CD4-positive, CD25-positive, alpha-beta regulatory T cell (primary cell): Measurements from ENCODE around the gene LCN1. TPM values are rescaled to one million over a fixed set of nuclear protein-coding genes. Genes with fewer than 3 reads are reported as not detected.
A peak's percentile ranks its signal among the peaks of the same experiment; 100 is the strongest.

Experiments used
- ATAC-seq, 2 donors: fragments of 150-1000 bp; cut with Tn5 transposase; one replicate each; pipeline ENCODE4 v1.10.0; 2021; ENCODE audit warnings: low read depth in 2 of 2, moderate number of reproducible peaks in 2 of 2, moderate library complexity in 1 of 2
- DNase-seq, 3 donors: peaks; one replicate each; pipeline versions ENCODE4 v3.0.0 to v3.0.0-alpha.2; 2012 to 2022; ENCODE audit warnings: mixed read lengths in 1 of 3
- H3K27ac ChIP-seq: one replicate; pipeline ENCODE4 v1.7.0; 2013; ENCODE audit warnings: mild to moderate bottlenecking, low read length; ENCODE audit not compliant: insufficient read depth, poor library complexity, severe bottlenecking
- H3K27me3 ChIP-seq: one replicate; pipeline ENCODE4 v1.7.0; 2013; ENCODE audit warnings: low read length; ENCODE audit not compliant: control insufficient read depth, insufficient read depth
- H3K36me3 ChIP-seq: one replicate; pipeline ENCODE4 v1.7.0; 2013; ENCODE audit warnings: mild to moderate bottlenecking, low read length, moderate library complexity; ENCODE audit not compliant: control insufficient read depth, insufficient read depth
- H3K4me1 ChIP-seq: 2 replicates; pipeline ENCODE4 v1.7.0; 2013; ENCODE audit warnings: mild to moderate bottlenecking, low read length; ENCODE audit not compliant: insufficient read depth, control insufficient read depth, poor library complexity, severe bottlenecking
- H3K4me3 ChIP-seq: one replicate; pipeline ENCODE4 v1.7.0; 2013; ENCODE audit warnings: low read depth, mild to moderate bottlenecking, low read length, moderate library complexity
- H3K9me3 ChIP-seq, 2 experiments: 1 replicate in 1 of 2; 2 replicates in 1 of 2; pipeline ENCODE4 v1.7.0; 2013; ENCODE audit warnings: low read length in 2 of 2, mild to moderate bottlenecking in 1 of 2, moderate library complexity in 1 of 2; ENCODE audit not compliant: control insufficient read depth in 2 of 2
- H3K27ac Mint-ChIP-seq, 3 donors: one replicate each; pipeline ENCODE4 v1.8.0; 2020 to 2022; ENCODE audit warnings: mild to moderate bottlenecking in 3 of 3, mixed read lengths in 3 of 3, moderate library complexity in 2 of 3
- H3K27me3 Mint-ChIP-seq: one replicate; pipeline ENCODE4 v1.8.0; 2022; ENCODE audit warnings: mild to moderate bottlenecking, mixed read lengths
- H3K36me3 Mint-ChIP-seq: one replicate; pipeline ENCODE4 v1.8.0; 2020; ENCODE audit warnings: mixed read lengths
- H3K4me1 Mint-ChIP-seq, 4 donors: one replicate each; pipeline ENCODE4 v1.8.0; 2020 to 2022; ENCODE audit warnings: mixed read lengths in 4 of 4, mild to moderate bottlenecking in 1 of 4
- H3K4me3 Mint-ChIP-seq, 4 donors: one replicate each; pipeline ENCODE4 v1.8.0; 2020 to 2022; ENCODE audit warnings: mild to moderate bottlenecking in 4 of 4, mixed read lengths in 4 of 4, moderate library complexity in 3 of 4
- H3K9me3 Mint-ChIP-seq, 7 donors: one replicate each; pipeline ENCODE4 v1.8.0; 2020 to 2022; ENCODE audit warnings: mixed read lengths in 7 of 7, mild to moderate bottlenecking in 3 of 7, moderate library complexity in 2 of 7
- polyA plus RNA-seq, 4 donors: library from polyadenylated mRNA; unstranded; fragments of 300-500 nt; fragmentation: Illumina TruSeq; gene quantifications; one replicate each; pipeline ENCODE4 v1.2.3, GENCODE V29; 2021
- total RNA-seq: library from RNA; stranded (reverse); gene quantifications from one replicate; pipeline ENCODE4 v1.2.3, GENCODE V29; 2022

The LCN1 gene
- total and polyA plus RNA-seq, 5 donors from 2014 or later: not detected

- no peak for ATAC-seq
Observed at GRCh38 chr9:135490166-135490870, 30.9 kb upstream of the LCN1 start.

DNA sequence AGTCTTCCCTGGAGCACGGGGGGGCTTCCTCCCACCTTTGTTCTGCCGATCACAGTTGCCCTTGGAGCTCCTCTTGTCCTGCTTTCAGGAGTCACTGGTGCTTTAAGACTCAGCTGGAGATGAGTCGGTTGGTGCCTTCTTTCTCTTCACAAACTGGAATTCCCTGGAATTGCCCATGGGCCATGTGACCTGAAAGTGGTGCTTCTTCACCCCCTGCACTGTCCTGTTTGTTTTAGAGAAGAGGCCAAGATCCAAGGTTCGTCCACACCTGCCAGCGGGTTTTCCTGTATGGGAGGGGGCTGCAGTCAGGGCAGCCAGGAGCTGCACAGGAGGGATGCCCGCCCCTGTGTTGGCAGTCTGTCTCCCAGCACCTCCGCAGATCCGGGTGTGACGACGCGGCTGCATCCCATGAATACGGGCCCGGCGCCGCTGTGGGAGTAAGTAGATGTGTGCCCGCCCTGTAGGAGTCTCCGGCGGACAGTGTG is 30.2 kb upstream of the LCN1 start:
- no peaks in the 10 kb centered on the region for H3K27me3 ChIP-seq
- H3K27ac Mint-ChIP-seq: no peak overlapping the region
- H3K27ac ChIP-seq: no peak overlapping the region
- H3K9me3 Mint-ChIP-seq: no peaks in the 10 kb centered on the region
- no peaks in the 10 kb centered on the region for H3K36me3 Mint-ChIP-seq
- no peak overlapping the region for H3K4me3 ChIP-seq
- no peak for DNase-seq
- no peaks in the 10 kb centered on the region for H3K36me3 ChIP-seq
- H3K9me3 ChIP-seq: no peaks in the 10 kb centered on the region
- no peak overlapping the region for H3K4me3 Mint-ChIP-seq
- ATAC-seq: no peak
- peaks cover 7% of the 10 kb centered on the region for H3K27me3 Mint-ChIP-seq
- peaks cover 0 to 2% (median 0%) of the 10 kb centered on the region in 4 donors for H3K4me1 Mint-ChIP-seq
- no peaks in the 10 kb centered on the region for H3K4me1 ChIP-seq

More at GRCh38 chr9:135490166-135490870, 30.9 kb upstream of the LCN1 start:
- Histone ChIP-seq H3K4me3 (no peak overlapping the region), H3K36me3 (no peaks in the 10 kb centered on the region), H3K27ac (no peak overlapping the region), H3K4me1 (no peaks in the 10 kb centered on the region), H3K27me3 (no peaks in the 10 kb centered on the region), H3K9me3 (no peaks in the 10 kb centered on the region)
- Mint-ChIP-seq H3K9me3 (no peaks in the 10 kb centered on the region), H3K36me3 (no peaks in the 10 kb centered on the region), H3K4me3 (no peak overlapping the region), H3K27me3 (peaks cover 5% of the 10 kb centered on the region), H3K27ac (no peak overlapping the region), H3K4me1 (peaks cover 0 to 2% (median 0%) of the 10 kb centered on the region in 4 donors)
- no peak for DNase-seq

DNA sequence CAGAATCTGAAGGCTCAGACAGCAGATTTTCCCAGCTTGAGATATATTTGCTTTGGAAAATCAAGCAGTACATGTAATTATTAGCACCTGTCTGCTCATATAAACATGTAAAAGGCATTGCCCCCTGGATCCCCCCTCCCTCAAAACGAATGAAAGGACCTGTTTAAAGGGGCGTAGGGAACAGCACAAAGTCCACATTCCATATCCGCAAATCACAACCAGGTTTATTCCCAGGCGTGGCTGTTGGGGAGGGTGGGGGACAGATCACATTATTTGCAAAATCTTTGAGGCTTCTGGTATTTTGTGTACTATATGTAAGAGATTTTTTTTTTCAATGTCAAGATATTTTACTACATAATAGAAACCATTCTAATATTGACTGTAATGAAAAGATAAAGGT is 29.5 kb upstream of the LCN1 start:
- Histone ChIP-seq H3K36me3 (no peaks in the 10 kb centered on the region), H3K4me1 (no peaks in the 10 kb centered on the region), H3K27ac (no peak overlapping the region), H3K27me3 (no peaks in the 10 kb centered on the region), H3K9me3 (no peaks in the 10 kb centered on the region), H3K4me3 (no peak overlapping the region)
- Mint-ChIP-seq H3K27me3 (peaks cover 7% of the 10 kb centered on the region), H3K4me3 (no peak overlapping the region), H3K27ac (no peak overlapping the region), H3K4me1 (peaks cover 0 to 2% (median 0%) of the 10 kb centered on the region in 4 donors), H3K36me3 (no peaks in the 10 kb centered on the region), H3K9me3 (no peaks in the 10 kb centered on the region)
- DNase-seq: no peak
- ATAC-seq: no peak

DNA sequence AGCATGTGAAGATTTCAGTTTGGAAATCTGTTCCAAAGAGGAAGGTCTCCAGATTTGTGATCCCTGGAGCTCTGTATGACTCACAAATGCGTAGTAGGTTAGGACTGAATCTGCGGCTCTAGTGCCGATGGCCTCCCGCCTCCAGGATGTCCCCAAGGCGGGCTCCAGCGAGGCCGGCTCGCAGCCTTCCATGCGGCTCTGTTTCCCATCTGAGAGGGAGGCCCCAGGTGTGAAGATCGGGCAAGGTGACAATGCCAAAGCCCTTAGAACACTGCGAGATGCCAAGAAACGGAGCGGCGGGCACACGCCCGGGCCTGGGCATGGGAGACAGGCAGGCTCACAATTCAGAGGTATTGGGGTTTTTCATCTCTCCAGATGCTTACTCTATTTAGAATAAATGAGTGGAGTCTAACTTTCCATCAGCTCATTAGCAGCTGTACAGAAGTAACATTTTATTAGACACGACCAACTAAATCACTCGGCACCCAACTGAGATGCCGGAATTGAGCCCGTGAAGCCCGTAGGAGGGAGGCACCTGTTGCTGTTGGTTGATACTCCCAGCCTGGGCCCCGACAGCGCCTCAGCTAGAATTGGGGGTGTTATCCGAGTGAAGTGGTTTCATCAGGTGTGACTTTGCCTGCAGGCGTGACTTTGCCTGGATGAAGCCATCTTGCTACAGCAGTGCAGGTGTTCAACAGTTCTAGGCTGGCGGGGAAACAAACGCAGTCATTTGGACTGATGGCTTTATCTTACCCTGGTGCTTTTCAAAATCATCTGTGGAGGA is 28.2 kb upstream of the LCN1 start:
- no peak for DNase-seq
- no peak overlapping the region for H3K27ac ChIP-seq
- no peaks in the 10 kb centered on the region for H3K9me3 Mint-ChIP-seq
- no peaks in the 10 kb centered on the region for H3K36me3 Mint-ChIP-seq
- ATAC-seq: no peak
- H3K4me1 Mint-ChIP-seq: peaks cover 0 to 2% (median 0%) of the 10 kb centered on the region in 4 donors
- H3K36me3 ChIP-seq: no peaks in the 10 kb centered on the region
- no peak overlapping the region for H3K4me3 ChIP-seq
- H3K27me3 ChIP-seq: no peaks in the 10 kb centered on the region
- no peak overlapping the region for H3K27ac Mint-ChIP-seq
- peaks cover 11% of the 10 kb centered on the region for H3K27me3 Mint-ChIP-seq
- H3K4me1 ChIP-seq: no peaks in the 10 kb centered on the region
- H3K4me3 Mint-ChIP-seq: peak overlapping the region in 1 of 4 donors; percentile 43
- no peaks in the 10 kb centered on the region for H3K9me3 ChIP-seq

- H3K27me3 Mint-ChIP-seq: peaks cover 11% of the 10 kb centered on the region
- ATAC-seq: no peak
- no peak for DNase-seq
- Histone ChIP-seq H3K36me3 (no peaks in the 10 kb centered on the region), H3K27me3 (no peaks in the 10 kb centered on the region), H3K9me3 (no peaks in the 10 kb centered on the region), H3K27ac (no peak overlapping the region), H3K4me1 (peaks cover 6% of the 10 kb centered on the region), H3K4me3 (no peak overlapping the region)
- H3K9me3 Mint-ChIP-seq: no peaks in the 10 kb centered on the region
- H3K36me3 Mint-ChIP-seq: no peaks in the 10 kb centered on the region
- H3K4me3 Mint-ChIP-seq: peak overlapping the region in 1 of 4 donors; percentile 63
- peaks cover 0 to 7% (median 1%) of the 10 kb centered on the region in 4 donors for H3K4me1 Mint-ChIP-seq
- no peak overlapping the region for H3K27ac Mint-ChIP-seq
Observed at GRCh38 chr9:135494791-135495559, 26.3 kb upstream of the LCN1 start.

DNA sequence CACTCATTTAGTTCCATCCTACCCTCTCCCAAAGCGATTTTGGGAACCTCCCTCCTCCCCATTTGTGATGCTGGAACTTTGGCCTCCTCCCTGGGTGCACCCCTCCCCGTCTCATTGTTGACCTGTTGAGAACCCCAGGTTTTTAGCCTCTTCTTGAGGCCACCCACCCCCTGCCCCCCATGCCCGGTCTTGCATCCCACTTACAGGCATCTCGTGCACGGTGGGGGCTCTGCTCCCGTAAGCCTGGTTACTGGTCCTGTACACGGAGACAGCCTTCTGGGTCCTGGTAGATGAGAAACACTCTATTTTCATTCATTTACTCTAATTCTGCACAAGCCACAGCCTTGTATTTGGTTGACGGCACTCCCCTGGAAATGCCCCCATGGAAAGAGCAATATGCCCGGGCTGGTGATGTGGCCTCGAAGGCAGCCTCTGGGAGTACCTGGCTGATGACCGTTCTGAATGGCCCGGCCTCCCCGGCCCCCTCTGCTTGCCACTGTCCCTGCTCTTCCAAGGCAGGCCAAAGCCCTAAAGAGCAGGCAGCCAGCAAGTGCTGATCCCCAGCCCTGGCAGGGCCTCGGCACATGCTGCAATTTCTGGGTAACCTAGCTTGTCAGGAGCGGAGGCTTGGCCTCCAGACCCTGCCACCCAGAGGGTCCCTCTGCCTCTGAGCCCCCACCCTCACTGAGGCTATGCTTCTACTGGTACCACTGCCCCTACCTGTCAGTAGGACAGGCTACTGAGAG is 22.7 kb upstream of the LCN1 start:
- Histone ChIP-seq H3K4me1 (peaks cover 28% of the 10 kb centered on the region), H3K9me3 (no peaks in the 10 kb centered on the region), H3K36me3 (peaks cover 9% of the 10 kb centered on the region), H3K27me3 (no peaks in the 10 kb centered on the region), H3K4me3 (no peak overlapping the region), H3K27ac (no peak overlapping the region)
- Mint-ChIP-seq H3K4me3 (peak overlapping the region; percentile 85 to 89 (median 88)), H3K36me3 (peaks cover 5% of the 10 kb centered on the region), H3K27me3 (peaks cover 11% of the 10 kb centered on the region), H3K9me3 (no peaks in the 10 kb centered on the region), H3K4me1 (peaks cover 0 to 24% (median 8%) of the 10 kb centered on the region in 4 donors), H3K27ac (peak overlapping the region in 1 of 3 donors; percentile 74)
- DNase-seq: no peak
- ATAC-seq: no peak
